Measurements from ENCODE around the gene CASKIN2. TPM values are rescaled to one million over a fixed set of nuclear protein-coding genes. Genes with fewer than 3 reads are reported as not detected.

Gene CASKIN2
- total RNA-seq, 6 experiments from 2014 or later, result 9.0 to 26.0 (median 12.0) TPM

DNA sequence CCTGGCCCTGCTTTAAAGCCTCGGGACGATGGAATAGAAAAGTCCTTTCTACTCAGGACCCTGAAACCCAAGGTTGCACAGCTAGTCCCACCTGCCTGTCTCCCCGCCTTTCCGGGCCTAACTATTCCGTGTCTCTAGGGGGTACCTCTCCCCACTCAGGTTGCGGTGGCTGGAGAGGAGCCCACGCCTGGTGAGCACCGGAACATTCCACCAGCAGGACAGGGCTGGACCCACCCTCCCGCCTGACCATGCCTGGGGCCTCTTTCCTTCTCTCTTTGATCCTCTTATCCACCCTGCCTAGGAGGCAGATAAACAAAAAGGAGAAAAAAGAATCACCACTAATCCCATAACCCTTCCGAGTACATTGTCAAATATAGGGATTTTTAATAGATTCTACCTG is 21.0 kb upstream of the CASKIN2 start:
- intact Hi-C loops (cut with DNase I), result no loop called here
- 78% methylated on average over 6 of the region's 10 CpGs for whole genome bisulfite sequencing (ENCODE audit: insufficient coverage, low coverage, low lambda C conversion rate, missing lambda C conversion rate)
- Histone ChIP-seq H3K4me3 (no peak overlapping the region), H3K36me3 (peaks cover 0 to 11% (median 1%) of the 10 kb centered on the region in 4 donors), H3K27me3 (no peaks in the 10 kb centered on the region), H3K9me3 (no peaks in the 10 kb centered on the region), H3K27ac (no peak overlapping the region), H3K4me1 (peaks cover 0 to 26% (median 0%) of the 10 kb centered on the region in 4 donors)
- no peak for TF ChIP-seq POLR2A (IDR thresholded peaks at IDR 0.05)
- TF ChIP-seq, protein P1, sequence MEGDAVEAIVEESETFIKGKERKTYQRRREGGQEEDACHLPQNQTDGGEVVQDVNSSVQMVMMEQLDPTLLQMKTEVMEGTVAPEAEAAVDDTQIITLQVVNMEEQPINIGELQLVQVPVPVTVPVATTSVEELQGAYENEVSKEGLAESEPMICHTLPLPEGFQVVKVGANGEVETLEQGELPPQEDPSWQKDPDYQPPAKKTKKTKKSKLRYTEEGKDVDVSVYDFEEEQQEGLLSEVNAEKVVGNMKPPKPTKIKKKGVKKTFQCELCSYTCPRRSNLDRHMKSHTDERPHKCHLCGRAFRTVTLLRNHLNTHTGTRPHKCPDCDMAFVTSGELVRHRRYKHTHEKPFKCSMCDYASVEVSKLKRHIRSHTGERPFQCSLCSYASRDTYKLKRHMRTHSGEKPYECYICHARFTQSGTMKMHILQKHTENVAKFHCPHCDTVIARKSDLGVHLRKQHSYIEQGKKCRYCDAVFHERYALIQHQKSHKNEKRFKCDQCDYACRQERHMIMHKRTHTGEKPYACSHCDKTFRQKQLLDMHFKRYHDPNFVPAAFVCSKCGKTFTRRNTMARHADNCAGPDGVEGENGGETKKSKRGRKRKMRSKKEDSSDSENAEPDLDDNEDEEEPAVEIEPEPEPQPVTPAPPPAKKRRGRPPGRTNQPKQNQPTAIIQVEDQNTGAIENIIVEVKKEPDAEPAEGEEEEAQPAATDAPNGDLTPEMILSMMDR (IDR thresholded peaks at IDR 0.05), result no peak
- DNase-seq, result no peak
- no peak for ATAC-seq

DNA sequence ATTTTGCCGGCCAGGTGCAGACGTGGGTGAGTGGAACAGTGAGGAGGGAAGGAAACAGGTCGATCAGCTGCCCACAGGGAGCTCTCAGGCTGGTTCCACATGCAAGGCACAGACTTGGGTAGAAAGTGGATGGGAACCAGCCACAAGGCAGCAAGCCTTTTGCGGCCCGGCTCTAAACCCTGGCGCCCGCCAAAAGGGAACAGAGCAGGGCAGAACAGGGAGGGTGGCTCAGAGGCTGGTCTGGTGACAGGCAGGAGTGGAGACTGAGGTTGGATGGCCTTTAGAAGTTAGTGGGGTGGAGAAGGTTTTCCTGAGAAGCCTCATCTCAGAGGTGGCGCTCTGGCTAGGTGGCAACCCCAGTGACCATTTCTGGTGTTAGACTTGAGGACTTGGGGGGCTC is 20.5 kb upstream of the CASKIN2 start:
- Histone ChIP-seq H3K4me3 (no peak overlapping the region), H3K27me3 (no peaks in the 10 kb centered on the region), H3K9me3 (no peaks in the 10 kb centered on the region), H3K4me1 (peaks cover 0 to 21% (median 0%) of the 10 kb centered on the region in 4 donors), H3K27ac (no peak overlapping the region), H3K36me3 (peaks cover 0 to 11% (median 1%) of the 10 kb centered on the region in 4 donors)
- DNase-seq, result no peak
- intact Hi-C loops (cut with DNase I), result no loop called here
- TF ChIP-seq, protein P1 (IDR thresholded peaks at IDR 0.05), result no peak
- TF ChIP-seq POLR2A (IDR thresholded peaks at IDR 0.05), result no peak
- WGBS (ENCODE audit: insufficient coverage, low coverage, low lambda C conversion rate, missing lambda C conversion rate), result 92% methylated on average over 7 of the region's 8 CpGs
- ATAC-seq, result no peak

DNA sequence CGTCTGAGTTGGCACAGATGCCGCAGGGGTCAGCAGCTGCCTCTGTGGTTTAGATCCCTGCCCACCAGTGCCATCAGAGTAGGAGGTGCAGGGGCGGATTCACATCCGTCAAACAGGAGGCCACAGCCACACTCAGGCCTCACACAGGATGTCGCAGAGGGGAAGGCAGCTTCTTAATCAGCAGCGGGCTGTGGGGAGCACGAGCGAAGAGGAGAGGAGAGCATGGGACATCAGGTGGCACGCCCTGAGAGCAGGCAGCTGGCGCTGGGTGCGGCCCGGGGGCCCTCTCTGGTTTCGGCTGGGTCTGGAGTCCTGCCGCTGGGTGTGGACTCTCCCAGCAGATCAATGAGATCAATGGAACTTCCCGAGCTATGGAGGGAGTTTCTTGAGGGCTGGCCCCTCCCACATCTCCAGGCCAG is 19.8 kb upstream of the CASKIN2 start:
- Histone ChIP-seq H3K4me3 (no peak overlapping the region), H3K36me3 (peaks cover 0 to 11% (median 1%) of the 10 kb centered on the region in 4 donors), H3K27ac (no peak overlapping the region), H3K27me3 (no peaks in the 10 kb centered on the region), H3K9me3 (no peaks in the 10 kb centered on the region), H3K4me1 (peaks cover 0 to 18% (median 0%) of the 10 kb centered on the region in 4 donors)
- WGBS (ENCODE audit: insufficient coverage, low coverage, low lambda C conversion rate, missing lambda C conversion rate), result no CpG with 5 or more reads among the region's 15 CpGs
- TF ChIP-seq POLR2A (IDR thresholded peaks at IDR 0.05), result no peak
- TF ChIP-seq, protein P1 (IDR thresholded peaks at IDR 0.05), result no peak
- ATAC-seq, result peak in 2 of 4 donors; percentile 31 to 44
- no peak for DNase-seq
- intact Hi-C loops (cut with DNase I), result no loop called here

DNA sequence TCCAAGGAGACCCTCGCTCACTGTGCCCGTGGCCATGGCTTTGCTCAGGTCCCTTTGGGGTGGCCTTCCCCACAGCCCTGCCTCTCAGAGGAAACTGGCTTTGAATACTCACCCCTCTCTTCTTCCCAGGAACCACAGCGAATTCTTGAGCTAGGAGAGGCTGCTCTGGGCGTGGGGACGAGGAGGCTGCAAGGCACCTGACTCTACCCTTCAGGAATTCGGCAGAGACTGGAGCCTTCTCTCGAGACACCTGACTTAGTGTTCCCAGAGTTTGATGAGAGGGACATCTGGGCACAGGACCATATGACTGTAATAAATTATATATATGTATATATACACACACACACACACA is 16.4 kb upstream of the CASKIN2 start:
- intact Hi-C loops (cut with DNase I), result no loop called here
- no peak for DNase-seq
- Histone ChIP-seq H3K36me3 (peaks cover 0 to 11% (median 1%) of the 10 kb centered on the region in 4 donors), H3K4me3 (no peak overlapping the region), H3K4me1 (peaks cover 0 to 10% (median 0%) of the 10 kb centered on the region in 4 donors), H3K27ac (no peak overlapping the region), H3K9me3 (no peaks in the 10 kb centered on the region), H3K27me3 (no peaks in the 10 kb centered on the region)
- no peak for TF ChIP-seq POLR2A (IDR thresholded peaks at IDR 0.05)
- TF ChIP-seq, protein P1 (IDR thresholded peaks at IDR 0.05), result no peak
- WGBS (ENCODE audit: insufficient coverage, low coverage, low lambda C conversion rate, missing lambda C conversion rate), result 60% methylated on average over 1 of the region's 7 CpGs
- ATAC-seq, result no peak
